IMR-90 (cell line): ENCODE measurements around the gene SLC22A14. TPM values are rescaled to one million over a fixed set of nuclear protein-coding genes. Genes with fewer than 3 reads are reported as not detected.
A peak's percentile ranks its signal among the peaks of the same experiment; 100 is the strongest.

Experiments
- MAFK ChIP-seq: IDR thresholded peaks from 2 replicates; pipeline ENCODE4 v1.6.1; 2012; ENCODE audit warnings: low read depth, low read length, improper control_type of control experiment
- polyA plus RNA-seq, 3 experiments: library from polyadenylated mRNA; depleted of rRNA; stranded (reverse); fragments of >200 nt; gene quantifications; 2 replicates each; pipeline ENCODE4 v1.2.3, GENCODE V29; 2012; ENCODE audit warnings: low replicate concordance in 1 of 3
- total RNA-seq: library from RNA; depleted of rRNA; stranded (reverse); fragments of >200 nt; gene quantifications from 2 replicates; pipeline ENCODE4 v1.2.3, GENCODE V29; 2012
- TF ChIP-seq, protein P1 (sequence below): conservative IDR thresholded peaks from 2 replicates; pipeline ENCODE4 v1.5.1; 2012; ENCODE audit warnings: mild to moderate bottlenecking, low read depth, low read length, improper control_type of control experiment

SLC22A14 gene
- total and polyA plus RNA-seq, 2 of the 4 experiments (the other 2 are of a cell fraction): under 0.01 to 0.07 TPM

DNA sequence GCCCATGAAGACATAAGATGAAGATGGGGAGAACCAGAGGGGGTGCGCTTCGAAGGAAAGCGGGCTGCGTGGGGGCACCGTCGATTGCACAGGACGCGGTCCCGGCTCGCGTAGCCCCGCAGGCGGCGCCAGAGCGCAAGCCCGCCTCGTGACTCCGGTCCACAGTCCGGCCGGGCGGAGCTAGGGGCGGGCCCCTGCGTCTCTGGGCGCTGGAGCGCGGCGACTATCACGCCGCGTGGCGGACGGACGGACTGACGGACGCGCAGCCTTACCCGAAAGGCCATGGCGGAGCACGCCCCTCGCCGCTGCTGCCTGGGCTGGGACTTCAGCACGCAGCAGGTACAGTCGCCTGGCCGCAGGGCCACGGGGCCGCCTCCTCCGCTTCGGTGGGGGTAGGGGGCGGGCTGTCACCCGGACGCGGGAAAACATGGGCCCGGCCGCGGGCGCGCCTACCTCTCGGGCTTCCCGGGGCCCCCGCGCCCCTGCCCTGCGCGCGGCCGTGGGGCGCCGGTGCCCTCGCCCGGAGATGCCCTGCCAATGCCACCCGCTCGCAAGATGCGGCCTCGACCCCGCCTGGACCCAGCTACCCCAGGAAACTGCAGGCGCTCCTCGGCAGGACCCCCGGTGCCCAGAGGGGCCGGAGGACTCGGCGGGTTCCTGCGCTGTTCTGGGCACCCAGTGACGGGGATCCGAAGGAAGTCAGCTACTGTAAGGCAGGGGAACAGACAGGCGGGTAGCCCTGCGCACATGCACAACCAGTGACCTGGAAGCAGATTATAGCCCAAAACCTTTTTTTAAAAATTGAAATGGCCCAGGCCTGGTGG, 64.7 kb downstream of the SLC22A14 start, which contains the start of gene XYLB (continued):
- TF ChIP-seq, protein P1, sequence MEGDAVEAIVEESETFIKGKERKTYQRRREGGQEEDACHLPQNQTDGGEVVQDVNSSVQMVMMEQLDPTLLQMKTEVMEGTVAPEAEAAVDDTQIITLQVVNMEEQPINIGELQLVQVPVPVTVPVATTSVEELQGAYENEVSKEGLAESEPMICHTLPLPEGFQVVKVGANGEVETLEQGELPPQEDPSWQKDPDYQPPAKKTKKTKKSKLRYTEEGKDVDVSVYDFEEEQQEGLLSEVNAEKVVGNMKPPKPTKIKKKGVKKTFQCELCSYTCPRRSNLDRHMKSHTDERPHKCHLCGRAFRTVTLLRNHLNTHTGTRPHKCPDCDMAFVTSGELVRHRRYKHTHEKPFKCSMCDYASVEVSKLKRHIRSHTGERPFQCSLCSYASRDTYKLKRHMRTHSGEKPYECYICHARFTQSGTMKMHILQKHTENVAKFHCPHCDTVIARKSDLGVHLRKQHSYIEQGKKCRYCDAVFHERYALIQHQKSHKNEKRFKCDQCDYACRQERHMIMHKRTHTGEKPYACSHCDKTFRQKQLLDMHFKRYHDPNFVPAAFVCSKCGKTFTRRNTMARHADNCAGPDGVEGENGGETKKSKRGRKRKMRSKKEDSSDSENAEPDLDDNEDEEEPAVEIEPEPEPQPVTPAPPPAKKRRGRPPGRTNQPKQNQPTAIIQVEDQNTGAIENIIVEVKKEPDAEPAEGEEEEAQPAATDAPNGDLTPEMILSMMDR: peak; percentile 85
- no peak for TF ChIP-seq MAFK
